Measurements from ENCODE around the gene TSC22D1.

The TSC22D1 gene

GRCh38 chr13:44422755-44423643 lies 153.1 kb downstream of the TSC22D1 start:
- no peak for DNase-seq

- DNase-seq, result no peak
Measured at GRCh38 chr13:44421853-44422525, 154.1 kb downstream of the TSC22D1 start.

GRCh38 chr13:44420376-44421220 lies 155.5 kb downstream of the TSC22D1 start:
- no peak for DNase-seq

DNA sequence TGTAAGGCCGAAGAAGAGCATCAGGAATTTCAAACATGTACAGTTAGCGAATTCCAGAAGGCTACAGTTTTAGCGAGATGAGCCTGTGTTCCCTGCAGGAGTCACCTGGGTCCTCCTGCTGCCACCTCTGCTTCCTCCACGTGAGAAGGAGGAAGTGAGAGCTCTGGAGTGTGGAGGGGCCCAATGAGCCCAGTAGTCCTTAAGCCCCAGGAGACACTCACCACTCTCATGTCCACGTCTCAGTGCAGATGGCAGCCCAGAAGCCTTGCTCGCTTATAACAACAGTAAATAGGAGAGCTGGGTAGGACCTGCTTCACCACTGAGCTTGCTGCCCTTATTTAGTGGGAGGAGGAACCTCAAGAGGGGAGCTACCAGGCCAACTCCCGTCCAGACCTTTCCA lies 158.3 kb downstream of the TSC22D1 start:
- no peak for DNase-seq

DNA sequence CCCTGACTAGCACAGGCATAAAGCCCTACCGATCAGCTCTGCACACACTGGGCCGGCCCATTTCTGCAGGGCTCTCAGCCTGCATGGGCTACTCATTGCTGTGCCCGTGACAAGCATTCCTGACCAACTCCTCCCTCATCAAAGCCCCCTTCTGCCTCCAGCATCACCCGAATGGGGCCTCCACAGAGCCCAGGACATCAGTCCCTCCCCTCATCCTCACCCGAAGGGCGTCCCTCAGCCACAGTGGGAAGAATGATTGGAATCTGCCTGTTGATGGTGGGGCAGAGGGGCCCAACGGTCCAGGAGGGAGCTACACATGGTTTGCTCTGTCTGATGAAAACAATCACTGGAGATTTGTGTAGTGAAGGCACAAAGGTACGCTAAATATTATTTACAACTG lies 158.7 kb downstream of the TSC22D1 start:
- no peak for DNase-seq

DNA sequence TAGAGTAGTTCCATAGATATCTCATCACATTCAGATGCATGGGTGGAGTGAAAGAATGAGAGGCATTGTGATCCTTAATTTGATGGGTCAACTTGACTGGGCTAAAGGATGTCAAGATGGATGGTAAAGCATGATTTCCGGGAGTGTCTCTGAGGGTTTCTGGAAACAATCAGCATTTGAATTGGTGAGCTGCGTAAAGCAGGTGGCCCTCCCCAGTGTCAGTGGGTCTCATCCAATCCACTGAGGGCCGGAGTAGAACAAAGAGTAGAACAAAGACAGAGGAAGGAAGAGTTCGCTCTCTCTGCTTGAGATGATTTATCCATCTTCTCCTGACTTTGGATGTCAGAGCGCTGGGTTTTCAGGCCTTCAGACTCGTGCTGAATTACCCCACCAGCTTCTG lies 159.4 kb downstream of the TSC22D1 start:
- no peak for DNase-seq

DNA sequence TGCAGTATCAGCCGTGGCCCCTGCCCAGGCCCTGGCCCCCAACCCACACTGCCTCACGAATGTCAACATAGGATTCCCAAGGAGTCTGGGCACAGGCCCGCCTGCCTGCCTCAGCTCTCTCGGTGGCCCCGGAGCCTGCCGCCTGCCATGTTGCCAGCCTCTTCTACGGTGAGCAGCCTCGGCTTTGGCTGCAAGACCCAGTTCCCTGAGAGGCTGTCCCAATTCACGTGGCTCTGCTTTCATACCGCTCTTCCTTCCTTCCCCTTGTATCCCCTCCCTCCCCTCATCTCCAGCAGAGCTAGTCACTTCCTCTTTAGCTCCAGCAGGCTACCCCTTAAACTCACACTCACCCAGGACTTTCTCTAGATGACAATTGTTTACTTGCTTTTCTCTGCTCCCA lies 159.8 kb downstream of the TSC22D1 start:
- no peak for DNase-seq

GRCh38 chr13:44415815-44416214 lies 160.3 kb downstream of the TSC22D1 start:
- DNase-seq, result no peak

DNA sequence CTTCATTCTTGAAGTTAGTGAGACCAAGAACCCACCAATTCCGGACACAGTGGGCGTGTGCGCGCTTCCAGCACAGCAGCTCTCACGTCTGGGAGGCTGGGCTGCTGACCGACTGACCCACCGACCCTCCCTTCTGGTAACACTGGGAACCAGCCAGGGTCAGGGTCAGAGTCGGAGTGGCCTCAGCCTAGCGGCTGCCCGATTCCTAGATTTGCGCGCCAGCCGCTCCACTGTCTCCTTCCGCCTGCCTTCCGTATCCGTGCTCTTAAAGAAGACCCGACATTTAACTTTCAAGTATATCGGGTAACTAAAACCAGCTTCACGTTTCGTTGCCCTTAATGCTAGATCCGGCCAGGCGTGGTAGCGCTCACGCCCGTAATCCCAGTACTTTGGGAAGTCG lies 161.4 kb downstream of the TSC22D1 start:
- no peak for DNase-seq

DNA sequence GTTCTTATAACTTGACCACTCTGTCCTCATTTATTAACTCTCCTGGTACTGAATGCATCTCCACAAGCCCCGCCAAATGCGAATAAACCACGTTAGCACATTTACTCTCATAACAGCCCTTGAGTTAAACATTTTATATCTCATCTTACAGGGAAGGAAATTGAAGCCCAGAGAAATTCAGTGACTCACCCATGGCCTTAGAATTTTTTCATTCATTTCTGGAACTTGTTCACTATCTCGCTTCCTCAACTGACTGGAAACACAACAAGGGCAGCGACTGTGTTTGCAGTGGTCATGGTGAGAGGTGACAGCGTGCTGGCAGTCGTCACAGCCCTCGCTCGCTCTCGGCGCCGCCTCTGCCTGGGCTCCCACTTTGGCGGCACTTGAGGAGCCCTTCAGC lies 163.0 kb downstream of the TSC22D1 start:
- DNase-seq, result no peak

DNA sequence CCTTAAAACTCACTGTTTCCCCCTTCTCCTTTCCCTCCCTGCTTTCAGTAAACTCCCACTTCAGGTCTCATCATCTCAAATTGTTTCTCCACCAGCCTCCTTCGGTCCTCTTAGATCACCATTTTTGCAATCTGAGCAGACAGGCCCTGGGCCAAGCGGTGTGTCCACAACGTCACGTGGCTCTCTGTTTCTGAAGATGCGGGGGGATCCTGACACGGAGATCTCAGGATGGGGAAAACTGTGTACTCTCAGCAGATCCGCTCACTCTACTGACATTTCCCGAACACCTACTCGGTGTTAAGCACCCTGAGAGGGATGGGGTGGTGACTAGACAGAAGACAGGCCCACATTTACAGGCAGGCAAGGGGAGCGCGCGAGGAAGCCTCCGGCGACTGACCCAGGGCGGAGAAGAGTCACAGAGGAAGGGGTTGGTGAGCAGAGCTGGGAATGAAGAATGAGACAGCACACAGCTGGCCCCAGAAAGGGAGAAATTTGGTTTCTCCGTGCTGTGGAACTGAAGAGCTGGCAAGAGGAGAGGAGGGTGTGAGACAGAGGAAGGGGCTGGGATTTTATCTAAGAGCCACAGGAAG lies 163.7 kb downstream of the TSC22D1 start:
- DNase-seq, result no peak

DNA sequence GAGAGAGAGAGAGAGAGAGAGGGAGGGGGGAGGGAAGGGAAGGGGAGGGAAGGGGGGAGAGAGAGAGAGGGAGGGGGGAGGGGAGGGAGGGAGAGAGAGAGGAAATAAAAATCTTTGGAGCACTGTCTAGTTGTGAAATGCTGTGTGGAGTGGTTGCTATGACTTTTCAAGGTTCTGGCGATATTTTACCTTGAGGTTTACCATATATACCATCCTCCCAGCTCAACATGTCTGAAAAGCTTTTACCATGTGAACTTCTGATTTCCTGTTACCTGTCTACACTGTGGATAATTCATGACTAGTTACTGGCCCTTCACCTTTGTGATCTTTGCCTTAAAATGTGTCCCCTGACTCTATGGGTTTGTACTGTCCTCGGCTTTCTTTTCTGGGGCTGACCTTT lies 164.3 kb downstream of the TSC22D1 start:
- no peak for DNase-seq

- DNase-seq, result no peak
Measured at GRCh38 chr13:44410328-44410859, 165.7 kb downstream of the TSC22D1 start.

- DNase-seq, result no peak
Measured at GRCh38 chr13:44409595-44409994, 166.5 kb downstream of the TSC22D1 start.

DNA sequence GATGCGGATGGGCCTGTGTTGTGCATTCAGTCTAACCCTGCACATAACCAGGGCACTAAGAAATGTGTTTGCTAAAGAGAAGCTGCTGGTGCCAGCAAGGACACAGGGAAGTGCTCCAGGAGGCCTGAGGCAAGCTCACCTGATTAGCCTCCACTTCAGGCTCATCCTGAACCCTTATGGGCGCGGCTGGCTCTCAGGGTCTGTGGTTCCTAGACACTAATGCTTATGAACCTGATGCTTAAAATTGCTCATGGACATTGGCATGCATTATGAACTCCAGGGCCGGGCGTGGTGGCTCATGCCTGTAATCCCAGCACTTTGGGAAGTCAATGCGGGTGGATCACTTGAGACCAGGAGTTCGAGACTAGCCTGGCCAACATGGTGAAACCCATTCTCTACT lies 168.2 kb downstream of the TSC22D1 start:
- DNase-seq, result no peak

DNA sequence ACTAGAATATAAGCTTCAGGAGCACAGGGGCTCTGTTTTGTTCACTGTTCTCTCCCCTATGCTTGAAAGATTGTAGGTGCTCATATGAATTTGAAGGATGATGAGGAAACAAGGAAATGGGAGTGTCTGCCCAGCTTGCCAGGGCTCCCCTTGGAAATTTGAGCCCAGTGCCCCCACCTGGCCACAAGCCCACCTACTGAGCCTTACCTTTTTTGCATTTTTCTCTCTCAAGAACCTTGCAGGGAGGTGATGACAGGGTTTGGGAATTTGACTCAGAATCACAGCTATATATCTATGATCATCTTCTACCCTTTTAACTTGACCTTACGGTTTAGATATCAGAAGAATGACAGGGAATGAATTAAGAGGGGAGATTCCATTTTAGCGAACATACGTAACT lies 168.8 kb downstream of the TSC22D1 start:
- DNase-seq, result no peak

DNA sequence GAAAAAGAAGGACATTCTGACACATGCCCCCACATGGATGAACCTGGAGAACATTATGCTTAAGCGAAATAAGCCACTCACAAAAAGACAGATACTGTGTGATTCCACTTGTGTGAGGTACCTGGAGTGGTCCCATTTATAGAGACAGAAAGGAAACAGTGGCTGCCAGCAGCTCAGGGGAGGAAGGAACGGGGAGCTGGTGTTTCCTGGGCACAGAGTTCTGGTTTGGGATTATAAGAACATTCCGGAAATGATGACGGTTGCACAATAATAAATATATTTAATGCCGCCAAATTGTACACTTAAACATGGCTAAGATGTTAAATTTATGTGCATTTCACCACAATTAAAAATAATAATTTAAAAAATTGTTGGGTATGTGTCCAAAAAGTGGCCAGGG lies 169.5 kb downstream of the TSC22D1 start:
- DNase-seq, result no peak

GRCh38 chr13:44404261-44405132 lies 171.6 kb downstream of the TSC22D1 start:
- no peak for DNase-seq

- no peak for DNase-seq
Measured at GRCh38 chr13:44403461-44404056, 172.6 kb downstream of the TSC22D1 start.

GRCh38 chr13:44402899-44403445 lies 173.2 kb downstream of the TSC22D1 start:
- no peak for DNase-seq

DNA sequence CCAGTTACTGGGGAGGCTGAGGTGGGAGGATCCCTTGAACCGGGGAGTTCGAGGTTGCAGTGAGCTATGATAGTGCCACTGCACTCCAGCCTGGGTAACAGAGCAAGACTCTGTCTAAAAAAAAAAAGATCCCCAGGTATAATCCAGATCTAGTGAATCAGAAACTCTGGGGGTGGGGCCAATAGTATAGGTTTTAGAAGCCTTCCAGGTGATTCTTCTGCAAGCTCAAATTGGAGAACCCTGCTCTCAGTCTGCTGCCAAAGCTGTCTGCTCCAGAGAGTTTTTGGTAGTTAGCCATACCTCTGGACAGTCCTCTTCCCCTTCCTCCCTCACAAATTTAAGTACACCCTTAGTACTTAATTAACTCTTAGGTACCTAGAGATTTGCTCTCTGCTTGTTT lies 174.6 kb downstream of the TSC22D1 start:
- no peak for DNase-seq

All from NCI-H1436 treated with DMSO at 0.1 percent for 48 hours (cell line).